Measurements from ENCODE around the gene TOX2.

GRCh38 chr20:43899274-43900120 lies 15.2 kb upstream of the TOX2 start:
- TF ChIP-seq, protein P1, sequence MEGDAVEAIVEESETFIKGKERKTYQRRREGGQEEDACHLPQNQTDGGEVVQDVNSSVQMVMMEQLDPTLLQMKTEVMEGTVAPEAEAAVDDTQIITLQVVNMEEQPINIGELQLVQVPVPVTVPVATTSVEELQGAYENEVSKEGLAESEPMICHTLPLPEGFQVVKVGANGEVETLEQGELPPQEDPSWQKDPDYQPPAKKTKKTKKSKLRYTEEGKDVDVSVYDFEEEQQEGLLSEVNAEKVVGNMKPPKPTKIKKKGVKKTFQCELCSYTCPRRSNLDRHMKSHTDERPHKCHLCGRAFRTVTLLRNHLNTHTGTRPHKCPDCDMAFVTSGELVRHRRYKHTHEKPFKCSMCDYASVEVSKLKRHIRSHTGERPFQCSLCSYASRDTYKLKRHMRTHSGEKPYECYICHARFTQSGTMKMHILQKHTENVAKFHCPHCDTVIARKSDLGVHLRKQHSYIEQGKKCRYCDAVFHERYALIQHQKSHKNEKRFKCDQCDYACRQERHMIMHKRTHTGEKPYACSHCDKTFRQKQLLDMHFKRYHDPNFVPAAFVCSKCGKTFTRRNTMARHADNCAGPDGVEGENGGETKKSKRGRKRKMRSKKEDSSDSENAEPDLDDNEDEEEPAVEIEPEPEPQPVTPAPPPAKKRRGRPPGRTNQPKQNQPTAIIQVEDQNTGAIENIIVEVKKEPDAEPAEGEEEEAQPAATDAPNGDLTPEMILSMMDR (IDR thresholded peaks at IDR 0.05; ENCODE audit: low read depth, low read length, poor library complexity, severe bottlenecking): no peak
- no peak for TF ChIP-seq EZH2phosphoT487 (IDR thresholded peaks at IDR 0.05; ENCODE audit: borderline replicate concordance, low read length)
